Measurements from ENCODE around the gene HSD3B2.

The HSD3B2 gene

GRCh38 chr1:119397986-119398385, 17.0 kb upstream of the HSD3B2 start:
- DNase-seq (ENCODE audit: low spot score), result no peak

GRCh38 chr1:119404736-119405135, 10.2 kb upstream of the HSD3B2 start:
- no peak for DNase-seq (ENCODE audit: low spot score)

GRCh38 chr1:119409731-119410130, 5.2 kb upstream of the HSD3B2 start:
- no peak for DNase-seq (ENCODE audit: low spot score)

- no peak for DNase-seq (ENCODE audit: low spot score)
Observed at GRCh38 chr1:119410961-119411360, 4.0 kb upstream of the HSD3B2 start.

- DNase-seq (ENCODE audit: low spot score), result no peak
Observed at GRCh38 chr1:119416006-119416640, 1.2 kb downstream of the HSD3B2 start.

- no peak for DNase-seq (ENCODE audit: low spot score)
Observed at GRCh38 chr1:119419109-119419508, 4.2 kb downstream of the HSD3B2 start.

GRCh38 chr1:119420638-119421037, 5.7 kb downstream of the HSD3B2 start:
- DNase-seq (ENCODE audit: low spot score), result no peak

- no peak for DNase-seq (ENCODE audit: low spot score)
Observed at GRCh38 chr1:119422631-119423030, 7.7 kb downstream of the HSD3B2 start.

- DNase-seq (ENCODE audit: low spot score), result no peak
Observed at GRCh38 chr1:119428991-119429390, 14.0 kb downstream of the HSD3B2 start.

- no peak for DNase-seq (ENCODE audit: low spot score)
Observed at GRCh38 chr1:119429687-119430086, 14.7 kb downstream of the HSD3B2 start.

GRCh38 chr1:119430486-119430885, 15.5 kb downstream of the HSD3B2 start:
- no peak for DNase-seq (ENCODE audit: low spot score)

GRCh38 chr1:119431836-119432235, 16.9 kb downstream of the HSD3B2 start:
- no peak for DNase-seq (ENCODE audit: low spot score)

GRCh38 chr1:119435052-119435451, 20.1 kb downstream of the HSD3B2 start:
- DNase-seq (ENCODE audit: low spot score), result no peak

GRCh38 chr1:119438761-119439160, 23.8 kb downstream of the HSD3B2 start:
- no peak for DNase-seq (ENCODE audit: low spot score)

- DNase-seq (ENCODE audit: low spot score), result no peak
Observed at GRCh38 chr1:119440721-119441307, 25.9 kb downstream of the HSD3B2 start.

GRCh38 chr1:119442756-119443155, 27.8 kb downstream of the HSD3B2 start:
- DNase-seq (ENCODE audit: low spot score), result no peak

- DNase-seq (ENCODE audit: low spot score), result no peak
Observed at GRCh38 chr1:119446321-119446720, 31.4 kb downstream of the HSD3B2 start.

GRCh38 chr1:119447344-119448126, 32.6 kb downstream of the HSD3B2 start:
- DNase-seq (ENCODE audit: low spot score), result no peak

GRCh38 chr1:119448127-119448511, 33.2 kb downstream of the HSD3B2 start:
- no peak for DNase-seq (ENCODE audit: low spot score)

GRCh38 chr1:119449971-119450370, 35.0 kb downstream of the HSD3B2 start:
- no peak for DNase-seq (ENCODE audit: low spot score)

GRCh38 chr1:119451158-119451557, 36.2 kb downstream of the HSD3B2 start:
- DNase-seq (ENCODE audit: low spot score), result no peak

- DNase-seq (ENCODE audit: low spot score), result no peak
Observed at GRCh38 chr1:119452091-119452490, 37.1 kb downstream of the HSD3B2 start.

- DNase-seq (ENCODE audit: low spot score), result no peak
Observed at GRCh38 chr1:119453021-119453420, 38.1 kb downstream of the HSD3B2 start.

All from hematopoietic multipotent progenitor cell treated with erythropoietin and hydrocortisone succinate and interleukin-3 and kit ligand, for 17 days (in vitro differentiated cells).